ENCODE data around the gene ANGPTL4. TPM values are rescaled to one million over a fixed set of nuclear protein-coding genes. Genes with fewer than 3 reads are reported as not detected.

Gene ANGPTL4
- total and polyA plus RNA-seq, 2 of the 13 experiments (the other 11 are each of a cell fraction or from before 2014, with no cell fraction given) = 0.80 to 21.7 TPM

DNA sequence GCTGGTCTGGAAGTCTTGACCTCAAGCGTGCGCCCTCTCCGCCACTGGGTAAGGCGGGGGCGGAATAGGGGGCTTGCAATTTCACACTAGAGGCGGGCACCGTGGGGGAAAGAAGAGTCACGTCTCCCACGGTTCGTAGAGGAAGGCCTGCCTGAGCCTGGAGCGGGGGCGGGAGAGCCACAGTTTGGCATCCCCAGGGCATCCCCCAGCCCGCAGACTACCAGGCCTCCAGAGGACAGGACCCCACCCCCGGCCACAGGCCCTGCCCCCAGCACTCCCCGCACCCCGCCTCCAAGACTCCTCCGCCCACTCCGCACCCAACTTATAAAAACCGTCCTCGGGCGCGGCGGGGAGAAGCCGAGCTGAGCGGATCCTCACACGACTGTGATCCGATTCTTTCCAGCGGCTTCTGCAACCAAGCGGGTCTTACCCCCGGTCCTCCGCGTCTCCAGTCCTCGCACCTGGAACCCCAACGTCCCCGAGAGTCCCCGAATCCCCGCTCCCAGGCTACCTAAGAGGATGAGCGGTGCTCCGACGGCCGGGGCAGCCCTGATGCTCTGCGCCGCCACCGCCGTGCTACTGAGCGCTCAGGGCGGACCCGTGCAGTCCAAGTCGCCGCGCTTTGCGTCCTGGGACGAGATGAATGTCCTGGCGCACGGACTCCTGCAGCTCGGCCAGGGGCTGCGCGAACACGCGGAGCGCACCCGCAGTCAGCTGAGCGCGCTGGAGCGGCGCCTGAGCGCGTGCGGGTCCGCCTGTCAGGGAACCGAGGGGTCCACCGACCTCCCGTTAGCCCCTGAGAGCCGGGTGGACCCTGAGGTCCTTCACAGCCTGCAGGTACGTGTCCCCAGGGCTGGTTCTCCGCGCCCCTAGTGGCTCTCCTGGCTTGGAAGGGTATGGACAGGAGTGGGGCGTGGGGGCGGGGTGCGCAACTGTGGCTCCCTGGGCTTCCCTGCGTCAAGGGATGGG, at the start of gene ANGPTL4 (continued):
- TF ChIP-seq, protein P1, sequence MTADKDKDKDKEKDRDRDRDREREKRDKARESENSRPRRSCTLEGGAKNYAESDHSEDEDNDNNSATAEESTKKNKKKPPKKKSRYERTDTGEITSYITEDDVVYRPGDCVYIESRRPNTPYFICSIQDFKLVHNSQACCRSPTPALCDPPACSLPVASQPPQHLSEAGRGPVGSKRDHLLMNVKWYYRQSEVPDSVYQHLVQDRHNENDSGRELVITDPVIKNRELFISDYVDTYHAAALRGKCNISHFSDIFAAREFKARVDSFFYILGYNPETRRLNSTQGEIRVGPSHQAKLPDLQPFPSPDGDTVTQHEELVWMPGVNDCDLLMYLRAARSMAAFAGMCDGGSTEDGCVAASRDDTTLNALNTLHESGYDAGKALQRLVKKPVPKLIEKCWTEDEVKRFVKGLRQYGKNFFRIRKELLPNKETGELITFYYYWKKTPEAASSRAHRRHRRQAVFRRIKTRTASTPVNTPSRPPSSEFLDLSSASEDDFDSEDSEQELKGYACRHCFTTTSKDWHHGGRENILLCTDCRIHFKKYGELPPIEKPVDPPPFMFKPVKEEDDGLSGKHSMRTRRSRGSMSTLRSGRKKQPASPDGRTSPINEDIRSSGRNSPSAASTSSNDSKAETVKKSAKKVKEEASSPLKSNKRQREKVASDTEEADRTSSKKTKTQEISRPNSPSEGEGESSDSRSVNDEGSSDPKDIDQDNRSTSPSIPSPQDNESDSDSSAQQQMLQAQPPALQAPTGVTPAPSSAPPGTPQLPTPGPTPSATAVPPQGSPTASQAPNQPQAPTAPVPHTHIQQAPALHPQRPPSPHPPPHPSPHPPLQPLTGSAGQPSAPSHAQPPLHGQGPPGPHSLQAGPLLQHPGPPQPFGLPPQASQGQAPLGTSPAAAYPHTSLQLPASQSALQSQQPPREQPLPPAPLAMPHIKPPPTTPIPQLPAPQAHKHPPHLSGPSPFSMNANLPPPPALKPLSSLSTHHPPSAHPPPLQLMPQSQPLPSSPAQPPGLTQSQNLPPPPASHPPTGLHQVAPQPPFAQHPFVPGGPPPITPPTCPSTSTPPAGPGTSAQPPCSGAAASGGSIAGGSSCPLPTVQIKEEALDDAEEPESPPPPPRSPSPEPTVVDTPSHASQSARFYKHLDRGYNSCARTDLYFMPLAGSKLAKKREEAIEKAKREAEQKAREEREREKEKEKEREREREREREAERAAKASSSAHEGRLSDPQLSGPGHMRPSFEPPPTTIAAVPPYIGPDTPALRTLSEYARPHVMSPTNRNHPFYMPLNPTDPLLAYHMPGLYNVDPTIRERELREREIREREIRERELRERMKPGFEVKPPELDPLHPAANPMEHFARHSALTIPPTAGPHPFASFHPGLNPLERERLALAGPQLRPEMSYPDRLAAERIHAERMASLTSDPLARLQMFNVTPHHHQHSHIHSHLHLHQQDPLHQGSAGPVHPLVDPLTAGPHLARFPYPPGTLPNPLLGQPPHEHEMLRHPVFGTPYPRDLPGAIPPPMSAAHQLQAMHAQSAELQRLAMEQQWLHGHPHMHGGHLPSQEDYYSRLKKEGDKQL (CRISPR knock-in tag; IDR thresholded peaks at IDR 0.05; ENCODE audit: low read depth) = no peak
- no peak for TF ChIP-seq ZKSCAN5 (CRISPR knock-in tag; IDR thresholded peaks at IDR 0.05)
- no peak for TF ChIP-seq NR2C2 (CRISPR knock-in tag; IDR thresholded peaks at IDR 0.05; ENCODE audit: borderline replicate concordance)
- TF ChIP-seq ATF7-NPFF (CRISPR knock-in tag; IDR thresholded peaks at IDR 0.05; ENCODE audit: low read depth) = 0 out of 2 replicates have a peak, but pooled peaks have one; percentile 21
- peak; percentile 77; the same call in 1 of the 2 replicates for TF ChIP-seq RXRA (CRISPR knock-in tag; IDR thresholded peaks at IDR 0.05)
- TF ChIP-seq MAFF (IDR thresholded peaks at IDR 0.05; ENCODE audit: low read depth, low read length) = no peak
- TF ChIP-seq, protein P2, sequence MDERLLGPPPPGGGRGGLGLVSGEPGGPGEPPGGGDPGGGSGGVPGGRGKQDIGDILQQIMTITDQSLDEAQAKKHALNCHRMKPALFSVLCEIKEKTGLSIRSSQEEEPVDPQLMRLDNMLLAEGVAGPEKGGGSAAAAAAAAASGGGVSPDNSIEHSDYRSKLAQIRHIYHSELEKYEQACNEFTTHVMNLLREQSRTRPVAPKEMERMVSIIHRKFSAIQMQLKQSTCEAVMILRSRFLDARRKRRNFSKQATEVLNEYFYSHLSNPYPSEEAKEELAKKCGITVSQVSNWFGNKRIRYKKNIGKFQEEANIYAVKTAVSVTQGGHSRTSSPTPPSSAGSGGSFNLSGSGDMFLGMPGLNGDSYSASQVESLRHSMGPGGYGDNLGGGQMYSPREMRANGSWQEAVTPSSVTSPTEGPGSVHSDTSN (CRISPR knock-in tag; IDR thresholded peaks at IDR 0.05) = no peak
- TF ChIP-seq, protein P3, sequence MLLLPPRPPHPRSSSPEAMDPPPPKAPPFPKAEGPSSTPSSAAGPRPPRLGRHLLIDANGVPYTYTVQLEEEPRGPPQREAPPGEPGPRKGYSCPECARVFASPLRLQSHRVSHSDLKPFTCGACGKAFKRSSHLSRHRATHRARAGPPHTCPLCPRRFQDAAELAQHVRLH (CRISPR knock-in tag; IDR thresholded peaks at IDR 0.05; ENCODE audit: borderline replicate concordance, low read depth) = no peak
- TF ChIP-seq ZNF562 (CRISPR knock-in tag; IDR thresholded peaks at IDR 0.05; ENCODE audit: borderline replicate concordance) = no peak
- TF ChIP-seq, protein P4, sequence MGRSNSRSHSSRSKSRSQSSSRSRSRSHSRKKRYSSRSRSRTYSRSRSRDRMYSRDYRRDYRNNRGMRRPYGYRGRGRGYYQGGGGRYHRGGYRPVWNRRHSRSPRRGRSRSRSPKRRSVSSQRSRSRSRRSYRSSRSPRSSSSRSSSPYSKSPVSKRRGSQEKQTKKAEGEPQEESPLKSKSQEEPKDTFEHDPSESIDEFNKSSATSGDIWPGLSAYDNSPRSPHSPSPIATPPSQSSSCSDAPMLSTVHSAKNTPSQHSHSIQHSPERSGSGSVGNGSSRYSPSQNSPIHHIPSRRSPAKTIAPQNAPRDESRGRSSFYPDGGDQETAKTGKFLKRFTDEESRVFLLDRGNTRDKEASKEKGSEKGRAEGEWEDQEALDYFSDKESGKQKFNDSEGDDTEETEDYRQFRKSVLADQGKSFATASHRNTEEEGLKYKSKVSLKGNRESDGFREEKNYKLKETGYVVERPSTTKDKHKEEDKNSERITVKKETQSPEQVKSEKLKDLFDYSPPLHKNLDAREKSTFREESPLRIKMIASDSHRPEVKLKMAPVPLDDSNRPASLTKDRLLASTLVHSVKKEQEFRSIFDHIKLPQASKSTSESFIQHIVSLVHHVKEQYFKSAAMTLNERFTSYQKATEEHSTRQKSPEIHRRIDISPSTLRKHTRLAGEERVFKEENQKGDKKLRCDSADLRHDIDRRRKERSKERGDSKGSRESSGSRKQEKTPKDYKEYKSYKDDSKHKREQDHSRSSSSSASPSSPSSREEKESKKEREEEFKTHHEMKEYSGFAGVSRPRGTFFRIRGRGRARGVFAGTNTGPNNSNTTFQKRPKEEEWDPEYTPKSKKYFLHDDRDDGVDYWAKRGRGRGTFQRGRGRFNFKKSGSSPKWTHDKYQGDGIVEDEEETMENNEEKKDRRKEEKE (IDR thresholded peaks at IDR 0.05) = no peak
- TF ChIP-seq, protein P5, sequence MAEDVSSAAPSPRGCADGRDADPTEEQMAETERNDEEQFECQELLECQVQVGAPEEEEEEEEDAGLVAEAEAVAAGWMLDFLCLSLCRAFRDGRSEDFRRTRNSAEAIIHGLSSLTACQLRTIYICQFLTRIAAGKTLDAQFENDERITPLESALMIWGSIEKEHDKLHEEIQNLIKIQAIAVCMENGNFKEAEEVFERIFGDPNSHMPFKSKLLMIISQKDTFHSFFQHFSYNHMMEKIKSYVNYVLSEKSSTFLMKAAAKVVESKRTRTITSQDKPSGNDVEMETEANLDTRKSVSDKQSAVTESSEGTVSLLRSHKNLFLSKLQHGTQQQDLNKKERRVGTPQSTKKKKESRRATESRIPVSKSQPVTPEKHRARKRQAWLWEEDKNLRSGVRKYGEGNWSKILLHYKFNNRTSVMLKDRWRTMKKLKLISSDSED (CRISPR knock-in tag; IDR thresholded peaks at IDR 0.05) = peak; percentile 82; the same call in 1 of the 2 replicates
- no peak for TF ChIP-seq AHR (CRISPR knock-in tag; IDR thresholded peaks at IDR 0.05)
- TF ChIP-seq, protein P6, sequence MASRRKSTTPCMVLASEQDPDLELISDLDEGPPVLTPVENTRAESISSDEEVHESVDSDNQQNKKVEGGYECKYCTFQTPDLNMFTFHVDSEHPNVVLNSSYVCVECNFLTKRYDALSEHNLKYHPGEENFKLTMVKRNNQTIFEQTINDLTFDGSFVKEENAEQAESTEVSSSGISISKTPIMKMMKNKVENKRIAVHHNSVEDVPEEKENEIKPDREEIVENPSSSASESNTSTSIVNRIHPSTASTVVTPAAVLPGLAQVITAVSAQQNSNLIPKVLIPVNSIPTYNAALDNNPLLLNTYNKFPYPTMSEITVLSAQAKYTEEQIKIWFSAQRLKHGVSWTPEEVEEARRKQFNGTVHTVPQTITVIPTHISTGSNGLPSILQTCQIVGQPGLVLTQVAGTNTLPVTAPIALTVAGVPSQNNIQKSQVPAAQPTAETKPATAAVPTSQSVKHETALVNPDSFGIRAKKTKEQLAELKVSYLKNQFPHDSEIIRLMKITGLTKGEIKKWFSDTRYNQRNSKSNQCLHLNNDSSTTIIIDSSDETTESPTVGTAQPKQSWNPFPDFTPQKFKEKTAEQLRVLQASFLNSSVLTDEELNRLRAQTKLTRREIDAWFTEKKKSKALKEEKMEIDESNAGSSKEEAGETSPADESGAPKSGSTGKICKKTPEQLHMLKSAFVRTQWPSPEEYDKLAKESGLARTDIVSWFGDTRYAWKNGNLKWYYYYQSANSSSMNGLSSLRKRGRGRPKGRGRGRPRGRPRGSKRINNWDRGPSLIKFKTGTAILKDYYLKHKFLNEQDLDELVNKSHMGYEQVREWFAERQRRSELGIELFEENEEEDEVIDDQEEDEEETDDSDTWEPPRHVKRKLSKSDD (CRISPR knock-in tag; IDR thresholded peaks at IDR 0.05; ENCODE audit: low read depth) = no peak
